Common myeloid progenitor, CD34-positive (primary cell): ENCODE results near the gene TTC27.
"Not testable (repeated sequence)": the region's sequence is repeated elsewhere in the genome, so short reads cannot be mapped to it uniquely, and the experiment has no call there.

Experiments
- CTCF ChIA-PET: fragments of 350-600 bp; sonication (Branson Sonifier 250); formaldehyde crosslinking; loops from one replicate; lab custom pipeline; 2021; ENCODE audit warnings: antibody characterized with exemption; lab: Charles Lee
- POLR2A ChIA-PET: fragments of 350-600 bp; sonication (Branson Sonifier 250); formaldehyde crosslinking; loops from one replicate; lab custom pipeline; 2021; ENCODE audit warnings: antibody characterized with exemption; lab: Charles Lee
- DNase-seq, 3 donors: peaks; one replicate each; pipeline versions ENCODE4 v3.0.0 to v3.0.0-alpha.2; 2013
- H3K27ac ChIP-seq, 2 experiments: 1 replicate in 1 of 2; 2 replicates in 1 of 2; pipeline ENCODE4 v1.7.0; 2013; ENCODE audit warnings: inconsistent platforms in 2 of 2, low read length in 2 of 2, mild to moderate bottlenecking in 2 of 2, low read depth in 1 of 2, moderate library complexity in 1 of 2; ENCODE audit not compliant: severe bottlenecking in 2 of 2, insufficient read depth in 1 of 2, poor library complexity in 1 of 2
- H3K27me3 ChIP-seq, 5 experiments: replicated peaks in 2 of 5; 1 replicate in 3 of 5; 2 replicates in 2 of 5; pipeline versions ENCODE4 v1.6.1 to v1.7.0; 2013; ENCODE audit warnings: low read length in 4 of 5, mild to moderate bottlenecking in 2 of 5, moderate library complexity in 2 of 5, inconsistent platforms in 1 of 5; ENCODE audit not compliant: insufficient read depth in 5 of 5, control insufficient read depth in 4 of 5
- H3K36me3 ChIP-seq, 4 experiments: 1 replicate in 2 of 4; 2 replicates in 2 of 4; pipeline versions ENCODE4 v1.6.1 to v1.7.0; 2013; ENCODE audit warnings: low read length in 3 of 4, control low read depth in 1 of 4, mild to moderate bottlenecking in 1 of 4; ENCODE audit not compliant: control insufficient read depth in 4 of 4, insufficient read depth in 4 of 4
- H3K4me1 ChIP-seq, 4 experiments: 1 replicate in 3 of 4; 2 replicates in 1 of 4; pipeline versions ENCODE4 v1.6.1 to v1.7.1; 2013; ENCODE audit warnings: low read length in 3 of 4, mild to moderate bottlenecking in 3 of 4, control low read depth in 1 of 4, inconsistent platforms in 1 of 4, moderate library complexity in 1 of 4; ENCODE audit not compliant: control insufficient read depth in 4 of 4, insufficient read depth in 4 of 4; ENCODE audit errors: control extremely low read depth in 1 of 4
- H3K4me3 ChIP-seq, 7 experiments: 1 replicate in 4 of 7; 2 replicates in 3 of 7; pipeline versions ENCODE4 v1.5.1 to v1.7.0; 2013; ENCODE audit warnings: mild to moderate bottlenecking in 7 of 7, low read length in 6 of 7, moderate library complexity in 6 of 7, inconsistent platforms in 2 of 7, low read depth in 2 of 7, control low read depth in 1 of 7; ENCODE audit not compliant: insufficient read depth in 4 of 7, control insufficient read depth in 1 of 7; ENCODE audit errors: extremely low read depth in 1 of 7
- H3K9me3 ChIP-seq, 5 experiments: 1 replicate in 4 of 5; 2 replicates in 1 of 5; pipeline versions ENCODE4 v1.6.1 to v1.7.1; 2013; ENCODE audit warnings: low read length in 4 of 5, mild to moderate bottlenecking in 2 of 5, inconsistent platforms in 1 of 5, low read depth in 1 of 5, moderate library complexity in 1 of 5; ENCODE audit not compliant: control insufficient read depth in 4 of 5, insufficient read depth in 2 of 5; ENCODE audit errors: control extremely low read depth in 1 of 5
- WGBS: methylation state at CpG from one replicate; pipeline ENCODE4 v1.1.5; 2013; ENCODE audit not compliant: insufficient coverage; 5-methylcytosine and 5-hydroxymethylcytosine counted together

The TTC27 gene

GRCh38 chr2:32632089-32632488, 4.2 kb downstream of the TTC27 start:
- no peaks in the 10 kb centered on the region for H3K27me3 ChIP-seq
- no peaks in the 10 kb centered on the region for H3K9me3 ChIP-seq
- peaks cover 0 to 21% (median 8%) of the 10 kb centered on the region in 4 experiments for H3K4me1 ChIP-seq
- CTCF ChIA-PET = no interaction called here
- DNase-seq = peak in 2 of 3 donors; percentile 34 to 53
- H3K4me3 ChIP-seq = no peak overlapping the region
- WGBS = 92% methylated on average over 2 of the region's 5 CpGs
- no peak overlapping the region for H3K27ac ChIP-seq
- POLR2A ChIA-PET = interaction anchor here (0.6 kb wide), 1 partner anchor 402 kb away, joined by 4 read pairs; no protein-coding TSS in a partner anchor
- peaks cover 7 to 30% (median 22%) of the 10 kb centered on the region in 4 experiments for H3K36me3 ChIP-seq

- H3K27ac ChIP-seq = no peak overlapping the region
Observed at GRCh38 chr2:32633040-32633439, 5.2 kb downstream of the TTC27 start.

DNA sequence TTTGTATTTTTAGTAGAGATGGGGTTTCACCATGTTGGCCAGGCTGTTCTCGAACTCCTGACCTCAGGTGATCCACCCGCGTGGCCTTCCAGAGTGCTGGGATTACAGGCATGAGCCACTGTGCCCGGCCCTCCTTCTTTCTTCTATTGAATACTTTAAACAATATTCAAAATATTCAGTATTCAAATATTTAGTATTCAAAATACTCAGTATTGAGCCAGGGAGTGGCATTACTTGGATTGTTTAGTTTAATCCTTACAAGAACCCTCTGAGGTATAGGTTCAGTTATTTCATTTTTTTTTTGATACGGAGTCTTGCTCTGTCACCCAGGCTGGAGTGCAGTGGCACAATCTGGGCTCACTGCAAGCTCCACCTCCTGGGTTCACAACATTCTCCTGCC, 10.7 kb downstream of the TTC27 start:
- CTCF ChIA-PET = interaction anchor here (0.6 kb wide), 1 partner anchor 7 kb away, joined by 3 read pairs; no protein-coding TSS in a partner anchor
- H3K27ac ChIP-seq, H3K9me3 ChIP-seq, DNase-seq, H3K27me3 ChIP-seq, H3K4me1 ChIP-seq, POLR2A ChIA-PET, H3K4me3 ChIP-seq: not testable (repeated sequence)
- WGBS = 100% methylated on average over 1 of the region's 5 CpGs
- peaks cover 20 to 65% (median 37%) of the 10 kb centered on the region in 4 experiments for H3K36me3 ChIP-seq

More at GRCh38 chr2:32633040-32633439, 5.2 kb downstream of the TTC27 start:
- Histone ChIP-seq H3K4me3 (no peak overlapping the region), H3K27me3 (no peaks in the 10 kb centered on the region), H3K36me3 (peaks cover 8 to 38% (median 27%) of the 10 kb centered on the region in 4 experiments), H3K9me3 (no peaks in the 10 kb centered on the region), H3K4me1 (peaks cover 0 to 14% (median 6%) of the 10 kb centered on the region in 4 experiments)
- no CpG with 5 or more reads among the region's 3 CpGs for WGBS
- DNase-seq = no peak
- CTCF ChIA-PET = interaction anchor here (0.6 kb wide), 1 partner anchor 160 kb away, joined by 3 read pairs; no protein-coding TSS in a partner anchor
- POLR2A ChIA-PET = no interaction called here

DNA sequence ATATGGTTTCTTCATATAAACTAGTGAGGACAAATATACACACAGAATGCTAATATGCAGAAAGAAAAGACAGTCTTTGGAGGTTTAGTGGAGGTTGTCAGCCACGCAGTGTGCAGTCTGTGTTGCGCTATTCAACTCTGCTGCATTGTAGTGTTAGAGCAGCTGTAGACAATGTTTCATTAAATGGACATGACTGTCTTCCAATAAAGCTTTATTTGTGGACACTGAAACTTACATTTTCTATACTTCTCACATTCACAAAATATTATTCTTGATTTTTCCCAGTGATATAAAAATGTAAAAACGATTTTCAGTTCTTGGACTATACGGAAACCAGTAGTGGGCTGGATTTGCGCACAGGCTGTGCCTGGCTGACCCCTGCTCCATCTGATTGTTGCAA, 13.3 kb downstream of the TTC27 start:
- 100% methylated on average over 4 of the region's 5 CpGs for WGBS
- no peak overlapping the region for H3K27ac ChIP-seq
- no peaks in the 10 kb centered on the region for H3K4me1 ChIP-seq
- CTCF ChIA-PET = no interaction called here
- POLR2A ChIA-PET = no interaction called here
- no peak for DNase-seq
- no peak overlapping the region for H3K4me3 ChIP-seq
- no peaks in the 10 kb centered on the region for H3K27me3 ChIP-seq
- no peaks in the 10 kb centered on the region for H3K9me3 ChIP-seq
- peaks cover 17 to 64% (median 30%) of the 10 kb centered on the region in 4 experiments for H3K36me3 ChIP-seq

GRCh38 chr2:32647180-32647651, 19.4 kb downstream of the TTC27 start:
- Histone ChIP-seq H3K27ac (no peak overlapping the region), H3K36me3 (peaks cover 8 to 53% (median 22%) of the 10 kb centered on the region in 4 experiments), H3K9me3 (no peaks in the 10 kb centered on the region), H3K4me3 (no peak overlapping the region), H3K27me3 (no peaks in the 10 kb centered on the region), H3K4me1 (no peaks in the 10 kb centered on the region)
- ChIA-PET CTCF (interaction anchor here (1.1 kb wide), 1 partner anchor 12 kb away, joined by 3 read pairs; no protein-coding TSS in a partner anchor), POLR2A (no interaction called here)
- no peak for DNase-seq
- WGBS = 97% methylated on average over 3 of the region's 5 CpGs

DNA sequence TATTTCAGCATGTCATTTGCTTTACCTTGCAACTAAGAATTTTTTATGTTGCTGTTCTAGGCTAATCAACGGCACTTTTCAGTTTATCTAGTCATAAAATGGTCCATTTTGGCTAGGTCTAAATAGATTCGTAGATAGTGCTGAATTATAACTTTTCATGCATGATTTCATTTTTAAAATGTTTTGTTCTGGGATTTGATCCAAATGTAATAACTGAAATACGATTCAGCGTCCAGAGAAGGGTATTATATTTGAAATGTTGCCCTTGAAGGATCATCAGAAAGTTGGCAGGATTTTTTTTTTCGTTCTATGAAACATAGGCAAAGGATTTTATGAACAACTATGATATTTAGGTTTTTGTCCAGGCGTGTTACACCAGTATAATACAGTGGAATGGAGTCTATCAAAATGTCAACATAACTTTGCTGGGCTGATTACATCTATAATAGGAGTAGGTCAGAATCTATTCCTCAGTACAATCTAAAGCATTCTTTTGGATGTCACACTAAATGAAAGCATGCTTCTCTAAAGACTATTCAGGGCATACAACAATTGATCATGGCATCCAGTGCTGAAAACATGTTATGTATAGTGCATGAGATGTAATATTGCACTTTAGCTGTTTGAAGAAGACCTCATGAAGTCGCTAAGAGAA, 24.8 kb downstream of the TTC27 start:
- Histone ChIP-seq H3K4me1 (no peaks in the 10 kb centered on the region), H3K27ac (no peak overlapping the region), H3K36me3 (peaks cover 21 to 41% (median 27%) of the 10 kb centered on the region in 4 experiments), H3K9me3 (no peaks in the 10 kb centered on the region), H3K4me3 (no peak overlapping the region), H3K27me3 (no peaks in the 10 kb centered on the region)
- POLR2A ChIA-PET = interaction anchor here (0.7 kb wide), 1 partner anchor 594 kb away, joined by 3 read pairs; no protein-coding TSS in a partner anchor
- DNase-seq = no peak
- CTCF ChIA-PET = interaction anchor here (1.4 kb wide), 1 partner anchor 13 kb away, joined by 3 read pairs; no protein-coding TSS in a partner anchor
- WGBS = 98% methylated on average over 6 of the region's 7 CpGs

DNA sequence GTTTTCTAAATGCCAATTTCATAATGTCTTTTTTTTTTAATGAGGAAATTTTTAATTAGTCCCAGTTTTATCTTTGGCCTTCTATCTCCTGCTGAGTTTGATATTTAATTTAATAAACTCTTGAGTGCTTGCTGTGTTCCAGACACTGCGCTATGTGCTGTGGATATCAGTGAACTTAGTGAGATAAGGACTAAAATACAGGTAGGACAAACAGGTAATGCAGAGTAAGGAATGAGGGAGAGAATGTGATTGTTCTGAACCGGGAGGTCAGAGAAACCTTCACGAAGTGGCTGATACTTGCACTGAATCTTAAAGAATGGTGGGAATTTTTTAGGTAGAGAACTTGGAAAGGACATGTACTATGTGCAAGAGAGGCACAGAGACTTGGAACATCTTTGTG, 28.2 kb downstream of the TTC27 start:
- Histone ChIP-seq H3K4me3 (no peak overlapping the region), H3K27me3 (no peaks in the 10 kb centered on the region), H3K4me1 (no peaks in the 10 kb centered on the region), H3K36me3 (peaks cover 10 to 29% (median 18%) of the 10 kb centered on the region in 4 experiments), H3K9me3 (no peaks in the 10 kb centered on the region), H3K27ac (no peak overlapping the region)
- ChIA-PET CTCF (no interaction called here), POLR2A (interaction anchor here (0.7 kb wide), 1 partner anchor 26 kb away, joined by 4 read pairs; no protein-coding TSS in a partner anchor)
- WGBS = 96% methylated on average over 3 of the region's 3 CpGs
- DNase-seq = no peak
